Stimulated activated CD4-positive, alpha-beta T cell treated with anti-CD3 and anti-CD28 coated beads, Interleukin-1b, Interleukin-23, amount 100 ng/mL, for 4 hours (primary cell): ENCODE results near the gene GMCL1.

Experiments used
- DNase-seq, 2 donors: peaks; one replicate each; pipeline ENCODE4 v3.0.0-alpha.2; 2020; ENCODE audit warnings: low read depth in 2 of 2

GMCL1 gene

DNA sequence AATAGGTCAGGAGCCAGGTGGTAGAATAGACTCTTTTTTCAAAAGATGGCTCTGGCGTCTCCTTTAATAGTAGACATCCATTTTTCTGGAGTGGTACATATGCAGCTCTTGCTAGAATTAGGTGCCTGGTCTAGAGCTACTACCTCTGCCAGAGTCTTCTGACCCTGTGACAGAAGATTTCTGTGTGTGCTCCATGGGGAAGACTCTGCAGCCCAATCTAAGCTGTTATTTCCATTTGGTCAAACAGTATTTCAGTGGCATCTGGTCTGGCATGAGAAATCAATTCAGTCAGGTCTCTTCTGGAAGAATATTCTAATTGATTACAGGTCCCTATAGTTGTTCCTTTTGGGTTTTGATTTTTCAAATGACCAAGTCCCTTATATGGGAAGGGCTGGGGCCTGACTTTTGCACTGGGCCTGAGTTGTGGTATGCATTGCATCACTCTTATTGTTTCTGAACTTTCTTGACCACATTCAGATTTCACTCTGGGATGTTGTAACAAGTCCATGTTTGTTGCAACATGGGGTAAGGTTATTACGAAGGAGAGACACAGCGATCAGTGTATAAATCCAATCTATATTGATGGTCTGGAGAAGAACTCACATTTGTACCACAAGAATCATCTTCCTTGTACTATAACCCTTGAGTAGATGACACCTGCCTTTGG is 97.5 kb downstream of the GMCL1 start:
- no peak for DNase-seq
